NCI-H2029 (cell line): ENCODE data around the gene RNU6-9.

Source experiments
- DNase-seq: peaks from one replicate; lab custom pipeline; 2025; lab: John Stamatoyannopoulos, UW

The RNU6-9 gene

DNA sequence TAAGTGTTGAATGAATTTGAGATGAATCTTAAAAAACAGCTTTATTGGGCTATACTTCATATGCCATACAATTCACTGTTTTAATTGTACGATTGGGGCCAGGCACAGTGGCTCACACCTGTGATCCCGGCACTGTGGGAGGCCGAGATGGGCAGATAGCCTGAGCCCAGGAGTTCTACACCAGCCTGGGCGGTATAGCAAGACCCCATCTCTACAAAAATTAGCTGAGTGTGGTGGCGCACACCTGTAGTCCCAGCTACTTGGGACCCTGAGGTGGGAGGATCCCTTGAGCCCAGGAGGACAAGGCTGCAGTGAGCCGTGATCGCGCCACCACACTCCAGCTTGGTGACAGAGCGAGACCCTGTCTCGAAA lies 42.9 kb downstream of the RNU6-9 start:
- DNase-seq: no peak

DNA sequence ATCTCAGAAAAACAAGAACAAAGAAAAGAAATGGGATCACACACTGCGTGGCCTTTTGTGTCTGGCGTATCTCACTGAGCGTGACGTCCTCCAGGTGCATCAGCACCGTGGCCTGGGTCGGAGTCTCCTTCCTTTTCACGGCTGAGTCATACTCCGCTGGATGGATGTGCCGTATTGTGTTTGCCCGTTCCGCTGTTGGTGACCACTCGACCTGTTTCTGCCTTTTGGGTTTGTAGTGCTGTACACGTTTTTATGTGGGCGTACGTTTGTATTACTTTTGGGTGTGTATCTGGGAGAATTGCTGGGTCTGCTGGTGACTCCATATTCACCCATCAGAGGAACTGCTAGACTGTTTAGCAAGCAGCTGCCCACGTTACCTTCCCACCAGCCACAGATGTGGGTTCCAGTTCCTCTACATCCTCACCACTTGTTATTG lies 44.0 kb downstream of the RNU6-9 start:
- DNase-seq: no peak

DNA sequence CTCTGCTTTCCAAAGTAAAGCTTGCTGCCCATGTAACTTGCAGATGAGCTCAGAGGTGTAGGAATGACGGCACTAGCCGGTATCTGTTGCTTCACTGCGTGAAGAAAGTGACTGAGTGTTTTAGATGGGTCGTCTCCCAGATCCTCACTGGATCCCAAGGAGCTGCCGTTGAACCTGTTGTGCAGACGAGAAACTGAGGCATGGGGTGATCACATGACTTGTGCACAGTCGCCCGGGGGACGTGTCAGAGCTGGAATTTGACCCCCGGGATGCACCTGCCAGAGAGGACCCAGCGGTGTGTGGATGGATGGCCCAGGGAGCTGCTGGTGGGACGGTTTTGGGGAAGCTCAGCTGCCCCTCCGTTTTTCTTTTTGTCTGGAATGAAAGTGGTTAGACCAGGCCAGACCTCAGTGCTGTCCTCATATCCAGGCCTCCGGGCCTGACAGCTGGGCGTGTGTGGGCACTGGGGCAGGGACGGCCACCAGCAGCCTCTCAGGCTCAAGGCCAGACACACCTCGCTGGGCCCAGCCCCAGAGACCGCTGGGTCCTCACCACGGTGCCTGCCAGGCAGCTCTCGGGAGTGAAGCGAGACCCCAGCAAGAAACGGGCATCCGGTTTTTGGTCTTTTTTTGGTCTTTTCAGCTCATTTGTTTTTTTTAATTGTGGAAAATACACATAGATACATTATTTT lies 45.1 kb downstream of the RNU6-9 start:
- DNase-seq: no peak

DNA sequence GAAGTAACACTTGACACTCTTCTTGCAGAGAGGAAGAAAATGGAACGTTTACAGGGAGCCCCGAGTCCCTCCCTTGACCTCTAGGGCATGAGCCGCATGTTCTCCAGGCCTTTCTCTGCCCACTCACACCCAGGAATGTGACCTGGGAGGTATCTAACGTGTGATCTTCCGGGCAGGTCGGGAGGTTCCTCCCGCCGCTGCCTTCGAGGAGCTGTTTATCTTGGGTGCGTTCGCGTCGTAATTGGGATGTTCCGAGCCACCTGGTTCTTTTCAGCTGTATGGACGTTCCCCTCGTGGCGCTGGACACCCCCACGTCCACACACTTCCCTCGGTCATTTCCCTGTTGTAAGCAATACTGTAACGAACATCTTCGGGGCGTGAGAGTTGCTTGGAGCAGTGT lies 46.2 kb downstream of the RNU6-9 start:
- no peak for DNase-seq

DNA sequence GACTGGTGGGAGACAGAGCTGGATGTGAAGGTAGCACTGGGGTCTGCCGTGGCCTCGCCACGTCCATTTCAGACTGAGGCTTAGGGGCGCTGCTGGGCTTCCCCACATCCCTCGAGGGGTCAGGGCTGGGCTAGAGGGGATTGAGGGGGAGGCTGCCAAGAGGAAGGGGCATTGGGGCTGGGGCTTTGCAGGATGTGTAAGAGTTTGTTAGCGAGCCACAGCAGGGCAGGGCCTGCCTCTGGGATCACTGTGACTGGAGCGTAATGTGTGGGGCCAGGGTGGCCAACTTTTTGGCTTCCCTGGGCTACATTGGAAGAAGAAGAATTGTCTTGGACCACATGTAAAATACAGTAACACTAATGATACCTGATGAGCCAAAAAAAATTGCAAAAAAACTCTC lies 46.6 kb downstream of the RNU6-9 start:
- no peak for DNase-seq

DNA sequence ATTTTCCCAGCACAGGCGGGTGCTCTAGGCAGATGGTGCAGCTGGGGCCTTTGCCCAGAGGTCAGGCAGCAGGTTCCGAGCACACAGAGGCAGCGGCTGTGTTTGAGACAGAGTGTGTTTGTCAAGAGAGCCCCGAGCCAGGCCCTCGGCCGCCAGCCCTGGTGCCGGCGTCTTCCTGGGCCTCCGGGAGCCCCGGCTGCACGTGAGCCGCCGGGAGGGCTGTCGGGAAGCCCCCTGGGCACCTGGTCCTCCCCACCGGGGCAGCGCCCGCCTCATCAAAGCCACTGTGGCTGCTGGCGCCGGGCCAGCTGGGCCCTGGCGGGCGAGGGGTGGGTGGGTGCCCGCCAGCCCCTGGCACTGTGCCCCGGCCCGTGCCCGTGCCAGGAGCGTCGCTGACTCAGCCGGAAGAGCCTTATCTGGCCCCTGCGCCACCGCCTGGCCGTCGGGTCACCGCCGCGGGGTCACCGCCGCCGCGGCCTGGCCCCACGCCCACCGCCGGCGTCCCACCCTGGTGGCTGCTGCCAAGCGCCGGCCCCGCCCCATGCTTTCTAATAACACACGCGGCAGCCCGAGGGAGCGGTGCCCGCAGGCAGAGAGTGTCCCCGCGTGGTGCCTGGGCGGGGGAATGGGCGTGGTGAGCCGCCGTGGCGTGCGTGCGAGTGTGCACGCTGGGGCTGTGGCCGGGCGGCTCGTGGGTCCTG lies 47.5 kb downstream of the RNU6-9 start:
- DNase-seq: peak; percentile 78

DNA sequence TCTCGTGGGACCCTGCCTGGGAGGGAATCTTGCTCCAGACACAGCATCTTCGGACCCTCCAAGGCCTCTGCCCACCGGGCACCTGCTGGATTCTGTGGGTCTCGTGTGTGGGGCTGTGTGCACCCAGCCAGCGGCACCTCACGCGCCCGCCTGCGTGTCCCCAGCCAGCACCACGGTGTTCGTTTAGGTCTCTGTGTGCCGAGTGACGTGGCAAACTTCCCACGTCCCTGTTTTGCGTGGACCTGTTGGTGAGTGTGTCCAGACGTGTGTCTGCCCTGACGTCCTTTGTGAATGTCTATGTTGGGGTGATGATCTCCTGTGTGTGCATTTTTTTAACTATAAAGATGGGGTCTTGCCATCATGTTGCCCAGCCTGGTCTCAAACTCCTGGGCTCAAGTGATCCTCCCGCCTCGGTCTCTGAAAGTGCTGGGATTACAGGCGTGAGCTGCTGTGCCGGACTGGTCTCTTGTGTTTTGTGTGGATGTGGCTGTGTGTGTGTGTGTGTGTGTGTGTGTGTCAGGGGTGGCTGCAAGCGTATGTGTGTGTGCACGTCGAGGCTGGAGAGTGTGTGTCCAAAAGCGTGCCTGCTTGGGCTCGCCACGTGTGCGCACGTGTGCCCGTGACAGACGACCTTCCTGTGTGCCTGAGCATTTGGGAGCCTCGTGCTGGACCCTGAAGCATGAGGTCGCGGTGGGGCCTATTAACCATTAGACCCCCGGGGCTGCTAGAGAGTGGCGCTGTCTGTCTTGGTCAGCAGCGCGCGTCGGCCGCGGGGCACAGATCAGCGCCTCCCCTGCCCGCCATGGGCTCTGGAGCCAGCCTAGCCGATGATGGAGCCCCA lies 48.2 kb downstream of the RNU6-9 start:
- no peak for DNase-seq

DNA sequence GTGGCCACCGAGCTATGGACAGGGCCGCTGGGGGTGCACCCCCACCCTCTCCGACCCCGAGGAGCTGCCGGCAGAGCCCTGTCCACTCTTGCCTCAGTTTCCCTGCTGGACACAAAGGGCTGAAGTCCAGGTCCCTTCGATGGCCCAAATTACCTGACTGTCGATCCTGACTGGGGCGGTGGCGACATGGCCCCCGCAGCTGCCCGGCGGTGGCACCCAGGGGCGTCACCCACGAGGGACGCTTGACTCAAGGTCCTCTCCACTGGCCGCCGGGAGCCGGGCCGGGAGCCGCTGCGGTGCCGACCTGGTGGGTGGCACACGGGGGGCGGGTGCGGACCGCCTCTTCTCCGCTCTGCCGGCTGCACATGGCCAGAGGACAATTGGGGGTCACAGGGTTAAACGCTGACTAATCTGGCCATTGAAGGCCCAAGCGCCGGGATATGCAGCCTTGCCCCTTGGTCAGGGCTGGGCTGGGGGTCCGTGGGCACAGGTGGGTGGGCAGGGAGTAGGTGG lies 48.9 kb downstream of the RNU6-9 start:
- no peak for DNase-seq
